ENCODE results near the gene SLC18A2.

The SLC18A2 gene

DNA sequence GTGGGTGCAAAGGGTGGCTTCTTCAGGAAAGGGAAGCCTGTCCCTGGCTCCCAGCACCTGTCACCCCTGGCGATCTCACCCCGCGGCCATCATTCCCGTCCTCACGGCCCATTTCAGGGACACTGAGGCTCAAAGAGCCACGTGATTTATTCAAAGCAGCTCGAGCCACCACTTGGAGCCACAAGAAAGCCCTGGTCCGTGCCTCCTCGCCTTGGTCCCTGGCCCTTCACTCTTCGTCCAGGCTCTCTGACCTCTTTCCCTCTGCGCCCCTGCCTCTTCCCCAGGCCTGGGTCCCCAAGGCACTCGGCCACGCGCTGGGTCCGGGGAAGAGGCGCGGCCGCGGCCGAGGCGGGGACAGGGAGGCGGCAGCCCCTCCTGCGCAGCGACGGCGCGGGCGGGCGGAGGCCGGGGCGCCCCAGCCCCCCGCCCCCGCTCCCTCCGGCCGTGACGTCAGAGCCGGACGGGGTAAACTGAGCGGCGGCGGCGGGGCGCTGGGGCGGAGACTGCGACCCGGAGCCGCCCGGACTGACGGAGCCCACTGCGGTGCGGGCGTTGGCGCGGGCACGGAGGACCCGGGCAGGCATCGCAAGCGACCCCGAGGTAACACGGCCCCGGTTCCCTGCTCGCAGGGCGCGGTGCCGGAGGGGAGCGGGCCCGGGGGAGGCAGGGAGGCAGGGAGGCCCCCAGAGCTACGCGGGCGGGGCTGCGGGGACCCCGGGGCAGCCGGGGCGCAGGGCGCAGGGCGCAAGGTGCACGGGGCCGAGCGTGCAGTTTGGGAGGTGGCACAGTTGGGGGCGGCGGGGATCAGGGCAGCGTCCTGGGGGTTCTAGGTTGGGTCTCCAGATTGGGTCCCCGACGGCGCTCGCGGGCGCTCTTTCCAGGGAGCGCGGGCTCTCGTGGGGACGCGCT, at the start of gene SLC18A2:
Gene SLC18A2 (plus strand): TSS at position 494 of the 909 bp plus-strand sequence. CDS start 580 bp downstream, outside the sequence.
- no peak within 1 kb of the TSS for H3K4me3 ChIP-seq (ENCODE audit: low read length in 2 of 2)
- H3K9me3 ChIP-seq (ENCODE audit: control insufficient read depth in 2 of 2, low read length in 2 of 2), result no peaks in the 10 kb centered on the region
- peak within 1 kb of the TSS in 1 of 2 donors; percentile 22 for H3K27ac ChIP-seq (ENCODE audit: low read depth in 2 of 2, low read length in 2 of 2)
- H3K27me3 ChIP-seq (ENCODE audit: control insufficient read depth in 2 of 2, insufficient read depth in 2 of 2, low read length in 2 of 2), result peaks cover 18 to 22% of the 10 kb centered on the region in 2 donors
- H3K9ac ChIP-seq (ENCODE audit: low read depth in 1 of 2, low read length in 2 of 2), result no peak within 1 kb of the TSS
- H3K4me1 ChIP-seq (ENCODE audit: control insufficient read depth in 2 of 2, insufficient read depth in 2 of 2, low read length in 2 of 2), result no peaks in the 10 kb centered on the region
- H3K36me3 ChIP-seq (ENCODE audit: control insufficient read depth in 2 of 2, insufficient read depth in 2 of 2, low read length in 2 of 2), result no peaks in the 10 kb centered on the region

- Histone ChIP-seq H3K36me3 (ENCODE audit: control insufficient read depth in 2 of 2, insufficient read depth in 2 of 2, low read length in 2 of 2) (no peaks in the 10 kb centered on the region), H3K9ac (ENCODE audit: low read depth in 1 of 2, low read length in 2 of 2) (no peak within 1 kb of the TSS), H3K27ac (ENCODE audit: low read depth in 2 of 2, low read length in 2 of 2) (no peak within 1 kb of the TSS), H3K4me3 (ENCODE audit: low read length in 2 of 2) (no peak within 1 kb of the TSS), H3K27me3 (ENCODE audit: control insufficient read depth in 2 of 2, insufficient read depth in 2 of 2, low read length in 2 of 2) (no peaks in the 10 kb centered on the region), H3K4me1 (ENCODE audit: control insufficient read depth in 2 of 2, insufficient read depth in 2 of 2, low read length in 2 of 2) (no peaks in the 10 kb centered on the region), H3K9me3 (ENCODE audit: control insufficient read depth in 2 of 2, low read length in 2 of 2) (no peaks in the 10 kb centered on the region)
Measured at GRCh38 chr10:117197189-117197588, 43.7 kb upstream of the SLC18A2 start, which contains the start of gene KCNK18. TSS of gene KCNK18 (plus strand) at chr10:117197489. CDS start at chr10:117197489, 0 bp downstream.

DNA sequence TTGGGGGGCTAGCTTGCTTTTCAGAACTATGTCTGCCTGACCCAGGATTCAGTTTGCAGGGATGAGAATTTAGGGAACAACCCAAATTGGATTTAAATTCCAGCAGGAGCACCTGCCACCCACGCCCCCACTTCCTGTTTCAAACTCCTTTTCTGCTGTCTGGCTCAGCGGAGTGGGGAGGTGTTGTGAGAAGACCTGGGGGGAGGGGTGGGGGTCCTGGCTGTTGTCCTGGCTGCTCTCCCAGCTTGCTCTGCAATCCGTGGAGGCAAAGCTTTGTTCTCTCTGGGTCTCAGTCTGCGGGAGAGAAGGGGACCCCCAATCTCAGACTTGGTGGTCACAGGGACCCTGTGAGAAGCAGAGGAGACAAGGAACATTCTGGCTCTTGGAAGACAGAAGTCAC, 42.8 kb upstream of the SLC18A2 start:
- Histone ChIP-seq H3K9me3 (ENCODE audit: control insufficient read depth in 2 of 2, low read length in 2 of 2) (no peaks in the 10 kb centered on the region), H3K4me3 (ENCODE audit: low read length in 2 of 2) (no peak overlapping the region), H3K27me3 (ENCODE audit: control insufficient read depth in 2 of 2, insufficient read depth in 2 of 2, low read length in 2 of 2) (no peaks in the 10 kb centered on the region), H3K4me1 (ENCODE audit: control insufficient read depth in 2 of 2, insufficient read depth in 2 of 2, low read length in 2 of 2) (no peaks in the 10 kb centered on the region), H3K36me3 (ENCODE audit: control insufficient read depth in 2 of 2, insufficient read depth in 2 of 2, low read length in 2 of 2) (no peaks in the 10 kb centered on the region), H3K27ac (ENCODE audit: low read depth in 2 of 2, low read length in 2 of 2) (no peak overlapping the region), H3K9ac (ENCODE audit: low read depth in 1 of 2, low read length in 2 of 2) (no peak overlapping the region)

DNA sequence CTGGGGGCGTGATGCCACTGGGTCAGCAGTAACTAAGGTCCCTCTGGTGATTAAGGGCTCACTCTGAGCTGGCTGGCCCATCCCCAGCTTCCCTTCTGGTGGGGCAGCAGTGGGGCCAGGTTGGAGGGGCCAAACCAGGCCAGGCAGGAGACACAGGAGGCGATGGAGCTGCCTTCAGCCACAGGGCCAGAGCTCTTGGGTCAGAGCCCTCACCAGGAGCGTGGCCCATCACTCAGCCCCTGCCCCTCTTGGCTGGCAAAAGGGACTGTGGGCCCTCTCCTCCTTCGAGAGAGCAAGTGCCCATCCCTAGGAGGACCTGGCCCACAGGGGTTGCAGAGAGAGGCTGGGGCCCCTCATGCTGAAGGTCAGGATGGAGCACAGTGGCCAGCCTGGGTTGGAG, 39.1 kb upstream of the SLC18A2 start:
- Histone ChIP-seq H3K4me1 (ENCODE audit: control insufficient read depth in 2 of 2, insufficient read depth in 2 of 2, low read length in 2 of 2) (no peaks in the 10 kb centered on the region), H3K9me3 (ENCODE audit: control insufficient read depth in 2 of 2, low read length in 2 of 2) (no peaks in the 10 kb centered on the region), H3K4me3 (ENCODE audit: low read length in 2 of 2) (no peak overlapping the region), H3K9ac (ENCODE audit: low read depth in 1 of 2, low read length in 2 of 2) (no peak overlapping the region), H3K36me3 (ENCODE audit: control insufficient read depth in 2 of 2, insufficient read depth in 2 of 2, low read length in 2 of 2) (no peaks in the 10 kb centered on the region), H3K27me3 (ENCODE audit: control insufficient read depth in 2 of 2, insufficient read depth in 2 of 2, low read length in 2 of 2) (no peaks in the 10 kb centered on the region), H3K27ac (ENCODE audit: low read depth in 2 of 2, low read length in 2 of 2) (no peak overlapping the region)

GRCh38 chr10:117204316-117204715, 36.6 kb upstream of the SLC18A2 start:
- H3K36me3 ChIP-seq (ENCODE audit: control insufficient read depth in 2 of 2, insufficient read depth in 2 of 2, low read length in 2 of 2), result no peaks in the 10 kb centered on the region
- H3K9me3 ChIP-seq (ENCODE audit: control insufficient read depth in 2 of 2, low read length in 2 of 2), result no peaks in the 10 kb centered on the region
- no peak overlapping the region for H3K27ac ChIP-seq (ENCODE audit: low read depth in 2 of 2, low read length in 2 of 2)
- H3K27me3 ChIP-seq (ENCODE audit: control insufficient read depth in 2 of 2, insufficient read depth in 2 of 2, low read length in 2 of 2), result no peaks in the 10 kb centered on the region
- H3K9ac ChIP-seq (ENCODE audit: low read depth in 1 of 2, low read length in 2 of 2), result no peak overlapping the region
- no peaks in the 10 kb centered on the region for H3K4me1 ChIP-seq (ENCODE audit: control insufficient read depth in 2 of 2, insufficient read depth in 2 of 2, low read length in 2 of 2)
- no peak overlapping the region for H3K4me3 ChIP-seq (ENCODE audit: low read length in 2 of 2)

GRCh38 chr10:117212176-117212575, 28.7 kb upstream of the SLC18A2 start:
- no peak overlapping the region for H3K27ac ChIP-seq (ENCODE audit: low read depth in 2 of 2, low read length in 2 of 2)
- H3K4me3 ChIP-seq (ENCODE audit: low read length in 2 of 2), result no peak overlapping the region
- H3K4me1 ChIP-seq (ENCODE audit: control insufficient read depth in 2 of 2, insufficient read depth in 2 of 2, low read length in 2 of 2), result peaks cover 5 to 6% of the 10 kb centered on the region in 2 donors
- H3K9me3 ChIP-seq (ENCODE audit: control insufficient read depth in 2 of 2, low read length in 2 of 2), result peaks cover 0 to 4% of the 10 kb centered on the region in 2 donors
- peaks cover 10 to 17% of the 10 kb centered on the region in 2 donors for H3K27me3 ChIP-seq (ENCODE audit: control insufficient read depth in 2 of 2, insufficient read depth in 2 of 2, low read length in 2 of 2)
- H3K9ac ChIP-seq (ENCODE audit: low read depth in 1 of 2, low read length in 2 of 2), result no peak overlapping the region
- H3K36me3 ChIP-seq (ENCODE audit: control insufficient read depth in 2 of 2, insufficient read depth in 2 of 2, low read length in 2 of 2), result no peaks in the 10 kb centered on the region

DNA sequence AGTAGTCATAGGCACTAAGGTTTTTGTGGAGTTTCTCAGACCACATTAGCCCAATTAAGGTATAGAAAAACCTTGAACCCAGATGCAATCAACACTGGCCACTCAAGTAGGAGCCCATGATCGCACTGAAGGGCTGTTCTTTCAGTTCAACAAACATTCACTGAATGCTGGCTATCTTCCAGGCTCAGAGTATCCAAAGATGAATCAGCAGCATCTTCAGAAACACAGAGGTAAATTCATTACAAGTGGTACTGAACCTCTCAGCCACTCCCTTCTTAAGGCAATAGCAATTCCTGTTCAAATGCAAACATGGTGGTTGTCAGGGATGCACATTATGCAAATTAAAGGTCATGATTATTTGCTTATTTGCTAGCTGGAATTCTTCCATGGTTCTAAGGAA, 26.5 kb upstream of the SLC18A2 start:
- H3K4me3 ChIP-seq (ENCODE audit: low read length in 2 of 2), result no peak overlapping the region
- no peak overlapping the region for H3K9ac ChIP-seq (ENCODE audit: low read depth in 1 of 2, low read length in 2 of 2)
- peaks cover 10 to 17% of the 10 kb centered on the region in 2 donors for H3K27me3 ChIP-seq (ENCODE audit: control insufficient read depth in 2 of 2, insufficient read depth in 2 of 2, low read length in 2 of 2)
- H3K36me3 ChIP-seq (ENCODE audit: control insufficient read depth in 2 of 2, insufficient read depth in 2 of 2, low read length in 2 of 2), result no peaks in the 10 kb centered on the region
- peaks cover 6 to 7% of the 10 kb centered on the region in 2 donors for H3K4me1 ChIP-seq (ENCODE audit: control insufficient read depth in 2 of 2, insufficient read depth in 2 of 2, low read length in 2 of 2)
- peaks cover 0 to 4% of the 10 kb centered on the region in 2 donors for H3K9me3 ChIP-seq (ENCODE audit: control insufficient read depth in 2 of 2, low read length in 2 of 2)
- H3K27ac ChIP-seq (ENCODE audit: low read depth in 2 of 2, low read length in 2 of 2), result no peak overlapping the region

DNA sequence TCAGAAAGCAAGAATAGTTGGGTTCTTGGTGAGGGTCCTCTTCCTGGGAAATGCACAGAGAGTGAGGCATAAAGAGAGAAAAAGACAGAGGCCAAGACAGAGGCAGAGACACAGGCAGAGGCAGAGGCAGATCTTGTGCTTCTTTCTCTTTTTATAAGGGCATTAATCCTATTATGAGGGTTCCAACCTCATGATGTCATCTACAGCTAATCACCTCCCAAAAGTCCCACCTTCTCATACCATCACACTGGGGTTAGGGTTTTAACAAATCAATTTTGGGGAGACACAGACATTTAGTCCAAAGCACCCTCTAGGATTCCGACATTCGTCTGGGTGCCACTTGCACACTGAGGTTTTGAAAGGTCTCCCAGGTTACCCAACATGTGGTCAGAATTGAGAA, 25.8 kb upstream of the SLC18A2 start:
- Histone ChIP-seq H3K27ac (ENCODE audit: low read depth in 2 of 2, low read length in 2 of 2) (no peak overlapping the region), H3K27me3 (ENCODE audit: control insufficient read depth in 2 of 2, insufficient read depth in 2 of 2, low read length in 2 of 2) (peaks cover 10 to 17% of the 10 kb centered on the region in 2 donors), H3K4me3 (ENCODE audit: low read length in 2 of 2) (no peak overlapping the region), H3K36me3 (ENCODE audit: control insufficient read depth in 2 of 2, insufficient read depth in 2 of 2, low read length in 2 of 2) (no peaks in the 10 kb centered on the region), H3K4me1 (ENCODE audit: control insufficient read depth in 2 of 2, insufficient read depth in 2 of 2, low read length in 2 of 2) (peaks cover 6 to 7% of the 10 kb centered on the region in 2 donors), H3K9me3 (ENCODE audit: control insufficient read depth in 2 of 2, low read length in 2 of 2) (peaks cover 0 to 4% of the 10 kb centered on the region in 2 donors), H3K9ac (ENCODE audit: low read depth in 1 of 2, low read length in 2 of 2) (no peak overlapping the region)

- H3K9ac ChIP-seq (ENCODE audit: low read depth in 1 of 2, low read length in 2 of 2), result no peak overlapping the region
- no peaks in the 10 kb centered on the region for H3K36me3 ChIP-seq (ENCODE audit: control insufficient read depth in 2 of 2, insufficient read depth in 2 of 2, low read length in 2 of 2)
- no peak overlapping the region for H3K4me3 ChIP-seq (ENCODE audit: low read length in 2 of 2)
- peaks cover 10 to 17% of the 10 kb centered on the region in 2 donors for H3K27me3 ChIP-seq (ENCODE audit: control insufficient read depth in 2 of 2, insufficient read depth in 2 of 2, low read length in 2 of 2)
- no peak overlapping the region for H3K27ac ChIP-seq (ENCODE audit: low read depth in 2 of 2, low read length in 2 of 2)
- H3K4me1 ChIP-seq (ENCODE audit: control insufficient read depth in 2 of 2, insufficient read depth in 2 of 2, low read length in 2 of 2), result peaks cover 6 to 7% of the 10 kb centered on the region in 2 donors
- H3K9me3 ChIP-seq (ENCODE audit: control insufficient read depth in 2 of 2, low read length in 2 of 2), result peaks cover 0 to 4% of the 10 kb centered on the region in 2 donors
Measured at GRCh38 chr10:117216028-117216427, 24.9 kb upstream of the SLC18A2 start.

- Histone ChIP-seq H3K36me3 (ENCODE audit: control insufficient read depth in 2 of 2, insufficient read depth in 2 of 2, low read length in 2 of 2) (no peaks in the 10 kb centered on the region), H3K9me3 (ENCODE audit: control insufficient read depth in 2 of 2, low read length in 2 of 2) (no peaks in the 10 kb centered on the region), H3K4me1 (ENCODE audit: control insufficient read depth in 2 of 2, insufficient read depth in 2 of 2, low read length in 2 of 2) (peaks cover 6 to 7% of the 10 kb centered on the region in 2 donors), H3K27me3 (ENCODE audit: control insufficient read depth in 2 of 2, insufficient read depth in 2 of 2, low read length in 2 of 2) (peaks cover 10 to 17% of the 10 kb centered on the region in 2 donors), H3K9ac (ENCODE audit: low read depth in 1 of 2, low read length in 2 of 2) (peak overlapping the region; percentile 24 to 34), H3K4me3 (ENCODE audit: low read length in 2 of 2) (peak overlapping the region; percentile 62 to 67), H3K27ac (ENCODE audit: low read depth in 2 of 2, low read length in 2 of 2) (no peak overlapping the region)
Measured at GRCh38 chr10:117216611-117217195, 24.2 kb upstream of the SLC18A2 start.

All from mucosa of rectum (tissue), 2 donors.